Measurements from ENCODE around the gene PEX11A.
A peak's percentile ranks its signal among the peaks of the same experiment; 100 is the strongest.
"Not testable (repeated sequence)": the region's sequence is repeated elsewhere in the genome, so short reads cannot be mapped to it uniquely, and the experiment has no call there.

Gene PEX11A, protein sequence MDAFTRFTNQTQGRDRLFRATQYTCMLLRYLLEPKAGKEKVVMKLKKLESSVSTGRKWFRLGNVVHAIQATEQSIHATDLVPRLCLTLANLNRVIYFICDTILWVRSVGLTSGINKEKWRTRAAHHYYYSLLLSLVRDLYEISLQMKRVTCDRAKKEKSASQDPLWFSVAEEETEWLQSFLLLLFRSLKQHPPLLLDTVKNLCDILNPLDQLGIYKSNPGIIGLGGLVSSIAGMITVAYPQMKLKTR

DNA sequence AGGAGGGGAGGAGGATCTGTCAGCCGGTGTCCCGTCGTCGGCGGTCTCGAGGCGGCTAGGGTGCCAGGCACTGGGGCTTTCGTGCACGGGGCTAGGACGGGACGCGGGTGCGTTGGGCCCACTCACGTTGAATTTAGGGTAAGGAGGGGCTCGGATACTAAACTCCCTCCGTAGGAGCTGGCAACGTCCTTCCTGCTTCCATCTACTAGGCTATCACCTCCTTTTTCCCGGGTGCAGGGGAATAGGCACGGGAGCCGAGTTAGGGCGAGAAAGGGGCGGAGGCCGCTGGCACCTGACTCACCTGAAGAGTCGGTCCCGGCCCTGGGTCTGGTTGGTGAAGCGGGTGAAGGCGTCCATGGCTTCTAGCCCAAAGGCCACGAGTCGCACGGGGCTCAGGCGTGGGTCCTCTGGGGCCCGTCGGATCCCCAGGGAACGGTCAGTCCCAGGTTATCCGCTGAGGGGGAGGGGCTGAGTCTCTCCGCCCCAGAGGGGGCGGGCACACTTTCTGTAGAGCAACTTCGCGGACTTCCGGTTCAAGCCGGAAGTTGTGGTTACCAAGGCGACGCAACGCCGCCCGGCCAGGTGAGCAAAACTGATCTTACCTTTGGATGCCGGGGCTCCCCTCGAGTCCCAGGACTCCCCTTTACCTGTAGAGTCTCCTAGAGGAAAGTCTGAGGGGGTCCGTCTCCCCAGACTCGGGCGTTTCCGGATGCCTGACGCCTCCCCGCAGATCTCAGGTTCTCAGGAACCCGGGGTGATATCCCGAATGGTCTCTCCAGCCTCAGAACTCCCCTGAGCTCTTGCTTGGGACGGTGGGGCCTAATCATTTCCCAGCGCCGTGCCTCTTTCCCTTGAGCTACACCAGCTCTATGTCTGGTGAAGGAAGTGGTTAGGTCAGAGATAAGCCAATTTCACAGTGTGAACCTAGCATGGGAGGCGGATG is at the start of gene PEX11A, which contains the start of gene WDR93:
Gene PEX11A, minus strand, starts transcription at position 479 of the 943 bp plus-strand sequence. Its CDS starts 122 bp downstream, at position 357.
Gene WDR93, plus strand, starts transcription at position 536 of the 943 bp plus-strand sequence. CDS start 10,936 bp downstream, outside the sequence.
- DNase-seq = peak; percentile 87

DNA sequence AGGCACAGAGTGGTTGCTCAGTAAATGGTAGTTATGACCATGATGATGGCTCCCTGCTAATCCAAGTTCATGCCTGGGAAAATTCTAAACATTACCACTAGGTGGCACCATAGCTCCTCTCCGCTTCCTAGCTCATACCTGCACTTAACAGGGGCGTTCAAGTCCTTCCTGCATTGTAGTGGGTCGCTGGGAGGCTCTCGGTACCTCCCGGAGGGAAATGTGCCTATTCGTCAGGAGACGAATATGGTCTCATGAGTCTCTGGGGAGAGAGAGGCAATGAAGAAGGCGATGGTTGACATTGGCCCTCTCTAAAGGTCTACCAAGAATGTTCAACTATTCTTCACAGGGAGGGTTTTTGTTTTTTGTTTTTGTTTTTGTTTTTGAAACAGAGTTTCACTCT is 49.6 kb upstream of the PEX11A start:
- DNase-seq = peak; percentile 63

DNA sequence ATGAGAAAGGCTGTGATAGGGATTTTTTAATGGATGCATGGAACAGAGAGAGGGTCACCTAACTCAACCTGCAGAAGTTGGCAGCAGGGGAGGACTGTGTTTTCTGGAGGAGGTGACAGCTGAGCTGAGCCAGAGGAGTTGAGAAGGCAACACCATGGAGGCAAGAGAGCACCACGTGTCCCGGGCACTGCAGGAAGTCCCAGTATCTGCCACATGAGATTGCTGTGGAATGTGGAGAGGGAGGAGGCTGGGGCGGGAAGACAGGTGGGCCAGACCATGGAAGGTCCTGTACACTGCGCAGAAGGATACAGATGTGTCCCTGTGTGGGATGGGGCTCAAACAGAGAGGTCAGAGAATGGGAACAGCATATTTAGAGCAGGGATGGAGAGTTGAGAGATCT is 45.2 kb upstream of the PEX11A start:
- DNase-seq = no peak

DNA sequence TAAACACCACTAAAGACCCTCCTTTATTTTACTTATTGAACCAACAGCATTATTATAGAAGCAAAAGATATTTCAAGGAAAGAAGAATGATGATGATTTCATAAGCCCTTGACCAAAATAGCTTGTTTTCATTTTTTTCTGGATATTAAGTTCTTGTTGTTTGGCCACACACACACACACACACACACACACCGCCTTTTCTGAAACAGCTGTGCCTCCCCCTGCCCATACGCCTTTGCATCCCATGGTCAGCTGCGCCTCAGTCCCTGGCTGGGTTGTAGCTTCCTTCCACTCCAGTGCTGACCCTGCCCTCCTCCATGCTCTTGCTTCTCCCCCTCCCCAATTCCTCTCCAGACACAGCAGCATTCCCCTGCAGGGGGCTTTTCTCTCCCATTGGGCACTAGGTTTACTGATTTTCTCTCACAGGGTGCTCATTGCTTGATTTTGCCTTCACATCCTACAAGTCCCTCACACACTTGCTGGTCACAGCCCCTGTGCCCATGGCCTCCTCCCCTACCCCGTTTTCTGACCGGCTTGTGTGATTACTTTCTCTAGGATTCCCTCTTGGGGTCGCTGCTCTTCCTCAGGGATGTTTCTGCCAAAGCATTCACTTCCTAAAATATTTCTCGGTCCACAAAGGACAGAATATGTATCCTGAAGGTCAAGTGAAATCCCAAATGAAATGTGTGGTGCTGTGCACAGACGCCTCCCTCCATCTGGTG is 42.1 kb upstream of the PEX11A start:
- DNase-seq = no peak

DNA sequence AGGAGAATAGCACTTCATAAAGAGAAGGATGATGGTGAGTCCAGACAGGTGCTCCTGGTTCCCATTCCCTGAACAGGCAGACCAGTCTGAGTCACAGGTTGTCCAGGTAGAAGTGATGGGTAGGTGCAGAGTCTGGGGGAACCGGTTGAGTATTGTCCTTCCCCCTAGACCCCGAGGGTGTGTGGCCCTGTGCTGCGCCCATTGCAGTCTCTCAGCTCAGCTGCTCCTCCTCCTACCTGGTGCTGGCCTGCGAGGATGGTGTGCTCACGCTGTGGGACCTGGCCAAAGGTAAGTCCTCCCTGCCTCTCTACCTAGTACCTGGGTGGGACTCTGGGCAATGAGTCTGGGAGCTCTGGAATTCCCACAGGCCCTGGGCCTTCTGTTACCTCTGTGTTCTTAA is 40.7 kb upstream of the PEX11A start:
- DNase-seq = no peak

DNA sequence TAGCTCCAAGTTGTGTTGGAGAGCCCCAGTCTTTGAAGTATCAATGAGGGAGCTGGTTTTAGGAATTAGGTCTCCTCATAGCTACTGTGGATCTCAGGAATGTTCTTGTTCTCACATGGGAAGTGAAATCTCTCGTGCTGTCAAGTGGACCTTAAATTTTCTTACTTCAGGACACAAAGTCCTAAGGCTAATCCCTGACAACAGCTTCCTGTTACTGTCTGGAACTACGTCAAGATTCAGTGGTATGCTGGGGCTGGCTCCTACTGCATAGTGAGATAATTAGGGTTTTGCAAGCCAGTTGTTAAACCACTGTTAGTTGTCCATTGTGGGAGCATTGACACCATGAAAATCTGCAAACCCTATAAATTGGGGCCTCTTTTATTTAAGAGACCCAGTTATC is 37.7 kb upstream of the PEX11A start:
- no peak for DNase-seq

DNA sequence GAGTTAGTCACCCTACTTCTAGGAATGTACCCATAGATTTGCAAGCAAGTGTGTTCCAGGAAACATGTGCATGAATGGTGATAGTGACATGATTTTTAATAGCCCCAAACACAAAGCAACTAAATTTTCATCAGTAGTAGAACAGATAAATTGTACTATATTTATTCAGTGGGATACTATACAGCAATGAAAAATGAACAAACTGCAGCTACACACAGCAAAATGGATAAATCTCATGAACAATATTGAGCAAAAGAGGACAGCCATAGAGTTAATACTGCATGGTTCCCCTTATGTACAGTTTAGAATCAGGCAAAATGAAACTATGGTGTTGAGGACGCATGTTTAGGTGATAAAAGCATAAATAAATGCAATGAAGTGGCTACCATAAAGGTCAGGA is 34.5 kb upstream of the PEX11A start:
- no peak for DNase-seq

DNA sequence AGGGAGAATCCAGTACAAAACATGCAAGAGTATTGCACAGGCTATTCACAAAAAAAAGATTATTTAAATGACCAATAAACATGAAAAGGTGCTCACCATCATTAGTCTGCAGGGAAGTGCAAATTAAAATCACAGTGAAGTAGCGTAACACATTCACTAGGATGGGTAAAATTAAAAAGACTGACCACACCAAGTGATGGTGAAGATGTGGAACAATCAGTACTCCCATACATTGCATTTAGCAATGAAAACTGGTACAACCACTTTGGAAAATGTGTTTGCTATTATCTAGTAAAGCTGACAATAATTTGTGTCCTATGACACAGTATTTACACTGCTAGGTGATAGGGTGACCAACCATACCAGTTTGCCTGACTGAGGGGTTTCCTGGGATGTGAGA is 34.1 kb upstream of the PEX11A start:
- DNase-seq = no peak

DNA sequence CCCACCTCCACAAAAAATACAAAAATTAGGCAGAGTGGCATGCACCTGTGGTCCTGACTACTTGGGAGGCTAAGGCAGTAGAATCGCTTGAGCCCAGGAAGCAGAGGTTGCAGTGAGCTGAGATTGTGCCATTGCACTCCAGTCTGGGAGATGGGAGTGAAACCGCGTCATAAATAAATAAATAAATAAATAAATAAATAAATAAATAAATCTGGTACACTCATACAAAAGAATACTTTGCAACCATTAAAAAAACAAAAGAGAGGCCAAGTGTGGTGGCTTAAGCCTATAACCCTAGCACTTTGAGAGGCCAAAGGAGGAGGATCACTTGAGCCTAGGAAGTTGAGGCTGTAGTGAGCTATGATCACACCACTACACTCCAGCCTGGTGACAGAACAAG is 32.5 kb upstream of the PEX11A start:
- DNase-seq = no peak

DNA sequence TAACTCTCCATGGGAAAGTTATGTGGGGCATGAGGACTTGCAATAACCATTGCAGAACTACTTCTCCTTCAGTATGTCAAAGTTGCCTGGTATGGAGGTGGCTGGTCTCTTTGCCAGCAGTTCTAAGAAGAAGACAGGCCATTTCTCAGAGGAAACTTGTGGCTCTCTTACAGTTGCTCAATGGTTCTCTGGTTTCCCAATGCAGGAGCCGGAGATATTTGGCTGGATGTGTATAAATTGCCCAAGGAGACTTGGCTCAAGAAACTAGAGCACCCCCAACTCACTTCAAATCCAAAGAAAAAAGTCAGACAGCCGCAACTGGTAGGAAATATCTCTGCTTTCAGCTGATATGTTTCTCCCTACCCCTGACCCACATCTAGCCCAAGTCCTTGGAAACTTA is 24.2 kb upstream of the PEX11A start:
- DNase-seq = no peak

DNA sequence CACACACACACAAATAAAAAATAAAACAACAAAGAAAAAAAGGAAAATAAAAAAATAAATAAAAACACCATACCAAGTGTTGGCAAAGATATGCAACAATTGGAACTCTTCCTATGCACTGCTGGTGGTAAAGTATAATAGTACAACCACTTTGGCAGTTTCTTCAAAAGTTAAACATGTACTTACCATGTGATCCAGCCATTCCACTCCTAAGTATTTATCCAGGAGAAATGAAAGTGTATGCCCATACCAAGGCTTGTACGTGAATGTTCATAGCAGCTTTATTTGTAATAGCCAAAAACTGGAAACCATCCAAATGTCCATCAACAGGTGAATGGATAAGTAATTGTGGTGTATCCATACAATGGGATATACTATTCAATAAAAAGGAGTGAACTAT is 17.0 kb upstream of the PEX11A start:
- DNase-seq = no peak

DNA sequence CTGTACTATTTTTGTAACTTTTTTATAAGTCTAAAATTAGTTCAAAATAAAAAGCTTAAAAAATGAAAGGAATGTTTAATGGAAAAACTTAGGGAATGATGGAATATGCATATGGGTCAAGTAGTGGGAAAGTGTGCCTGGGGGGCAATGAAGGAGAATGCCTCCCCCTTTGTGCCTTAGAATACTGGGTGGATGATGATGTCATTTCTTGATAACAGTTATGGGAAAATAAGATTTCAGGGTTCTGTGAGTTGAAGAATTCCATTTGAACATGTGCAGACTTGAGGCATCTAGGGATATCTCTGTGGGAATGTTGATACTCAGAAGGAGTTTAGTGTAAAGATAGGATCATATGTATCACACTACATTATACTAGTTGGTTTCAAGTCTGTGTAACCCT is 13.9 kb upstream of the PEX11A start:
- DNase-seq = no peak

DNA sequence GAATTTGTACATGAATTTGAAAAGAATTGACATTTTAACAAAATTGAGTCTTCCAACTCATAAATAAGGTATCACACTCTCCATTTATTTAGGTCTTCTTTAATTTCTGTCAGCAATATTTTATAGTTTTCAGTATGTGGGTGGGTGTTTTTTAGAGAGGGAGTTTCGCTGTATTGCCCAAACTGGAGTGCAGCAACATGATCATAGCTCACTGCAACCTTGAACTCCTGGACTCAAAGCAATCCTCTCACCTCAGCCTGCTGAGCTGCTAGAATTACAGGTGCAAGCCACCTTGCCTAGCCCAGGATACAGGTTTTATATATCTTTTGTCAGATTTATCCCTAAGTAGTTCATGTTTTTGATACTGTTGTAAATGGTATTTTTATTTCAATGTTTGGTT is 4.6 kb upstream of the PEX11A start:
- no peak for DNase-seq

DNA sequence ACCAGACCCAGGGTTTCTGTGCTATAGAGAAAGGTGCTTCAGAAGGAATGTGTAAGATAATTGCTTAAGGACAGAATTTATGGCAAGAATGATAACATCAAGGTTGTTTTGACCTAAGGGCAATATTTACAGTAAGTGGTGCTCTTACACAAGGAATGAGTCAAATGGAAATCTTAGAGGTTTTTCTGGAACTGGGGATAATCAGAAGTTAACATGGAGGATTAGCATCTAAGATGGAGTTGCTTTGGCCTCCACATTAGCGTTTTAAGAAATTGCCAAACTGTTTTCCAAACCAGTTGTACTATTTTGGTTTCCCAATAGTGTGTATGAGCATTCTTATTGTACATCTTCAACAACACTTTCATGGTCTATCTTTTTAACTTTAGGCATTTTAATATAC is 3.1 kb upstream of the PEX11A start:
- no peak for DNase-seq

DNA sequence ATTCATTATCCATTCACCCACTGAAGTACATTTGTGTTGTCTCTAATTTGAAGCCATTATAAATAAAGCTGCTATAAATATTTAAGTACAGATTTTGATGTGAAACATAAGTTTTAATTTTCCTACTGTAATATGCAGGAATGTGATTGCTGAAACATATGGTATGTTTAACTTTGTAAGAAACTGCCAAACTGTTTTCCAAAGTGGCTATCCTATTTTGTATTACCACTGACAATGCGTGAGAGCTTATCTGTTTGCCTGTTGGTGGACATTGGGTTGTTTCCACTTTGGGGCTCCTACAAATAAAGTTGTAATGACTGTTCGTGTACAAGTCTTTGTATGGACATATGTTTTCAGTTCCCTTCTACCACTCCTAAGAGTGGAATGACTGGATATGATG is 2.5 kb upstream of the PEX11A start:
- no peak for DNase-seq

DNA sequence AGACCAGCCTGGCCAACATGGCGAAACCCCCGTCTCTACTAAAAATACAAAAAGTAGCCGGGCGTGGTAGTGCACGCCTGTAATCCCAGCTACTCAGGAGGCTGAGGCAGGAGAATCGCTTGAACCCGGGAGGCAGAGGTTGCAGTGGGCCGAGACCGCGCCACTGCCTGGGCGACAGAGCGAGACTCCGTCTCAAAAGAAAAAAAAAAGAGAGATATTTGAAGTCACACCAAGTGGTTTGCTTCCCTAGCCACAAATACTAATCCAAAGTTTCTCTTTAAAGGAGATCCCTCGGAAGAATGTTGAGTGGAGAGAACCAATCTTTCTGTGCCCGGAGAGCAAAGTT is 651 bp downstream of the PEX11A start:
- DNase-seq = not testable (repeated sequence)

DNA sequence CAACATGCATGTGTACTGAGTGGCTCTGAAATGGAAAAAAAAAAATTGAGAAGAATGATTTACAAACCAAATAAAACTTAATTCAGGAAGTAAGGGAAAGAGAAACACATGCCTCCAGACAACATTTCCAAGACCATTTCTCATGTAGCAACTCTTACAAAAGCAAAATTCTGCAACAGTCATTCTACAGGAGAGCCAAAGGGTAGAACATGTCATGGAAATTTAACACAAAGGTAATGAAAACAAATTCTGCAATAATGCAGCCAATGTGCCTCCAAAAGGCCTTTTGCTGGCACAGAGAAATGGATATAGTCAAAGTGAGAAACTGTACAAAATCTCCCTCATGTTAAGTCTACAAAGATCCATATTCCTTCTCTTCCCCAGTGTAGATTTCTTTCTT is 4.0 kb downstream of the PEX11A start:
- DNase-seq = no peak

DNA sequence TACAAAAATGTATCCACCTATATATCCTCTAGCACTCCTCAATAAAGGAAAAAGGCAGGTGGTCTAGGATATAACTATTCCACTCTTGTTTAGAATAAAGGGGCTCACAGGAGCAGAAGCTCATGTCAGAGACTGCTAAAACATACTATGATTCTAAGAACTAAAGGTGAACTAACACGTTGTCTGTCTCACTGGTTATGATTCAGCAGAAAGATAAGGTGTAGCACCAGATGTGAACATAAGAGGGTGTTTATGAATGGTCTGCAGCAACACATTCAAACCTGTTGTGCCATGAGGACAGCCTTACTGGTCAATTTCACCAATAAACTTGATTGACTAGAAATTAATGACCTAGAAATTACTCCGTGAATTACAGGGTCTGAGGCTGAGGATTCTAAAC is 4.6 kb downstream of the PEX11A start:
- DNase-seq = no peak

DNA sequence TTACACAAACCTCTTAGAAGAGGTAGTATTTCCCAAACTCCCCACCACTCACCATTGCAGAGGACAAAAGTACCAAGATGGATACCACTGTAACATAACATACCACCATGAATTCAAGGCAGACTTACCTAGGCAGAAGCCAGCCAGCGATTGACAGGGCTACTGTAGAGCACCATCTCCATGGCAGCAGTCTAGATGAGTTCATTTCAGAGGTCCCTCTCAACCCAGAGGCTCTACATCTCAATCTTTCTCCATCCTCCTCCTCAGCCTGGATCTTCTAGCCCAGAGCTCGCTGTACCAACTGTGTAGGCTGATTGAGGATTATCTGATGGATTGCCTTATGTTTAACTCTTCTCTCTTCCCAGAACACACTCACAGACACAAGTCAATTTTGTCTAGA is 9.4 kb downstream of the PEX11A start:
- no peak for DNase-seq

DNA sequence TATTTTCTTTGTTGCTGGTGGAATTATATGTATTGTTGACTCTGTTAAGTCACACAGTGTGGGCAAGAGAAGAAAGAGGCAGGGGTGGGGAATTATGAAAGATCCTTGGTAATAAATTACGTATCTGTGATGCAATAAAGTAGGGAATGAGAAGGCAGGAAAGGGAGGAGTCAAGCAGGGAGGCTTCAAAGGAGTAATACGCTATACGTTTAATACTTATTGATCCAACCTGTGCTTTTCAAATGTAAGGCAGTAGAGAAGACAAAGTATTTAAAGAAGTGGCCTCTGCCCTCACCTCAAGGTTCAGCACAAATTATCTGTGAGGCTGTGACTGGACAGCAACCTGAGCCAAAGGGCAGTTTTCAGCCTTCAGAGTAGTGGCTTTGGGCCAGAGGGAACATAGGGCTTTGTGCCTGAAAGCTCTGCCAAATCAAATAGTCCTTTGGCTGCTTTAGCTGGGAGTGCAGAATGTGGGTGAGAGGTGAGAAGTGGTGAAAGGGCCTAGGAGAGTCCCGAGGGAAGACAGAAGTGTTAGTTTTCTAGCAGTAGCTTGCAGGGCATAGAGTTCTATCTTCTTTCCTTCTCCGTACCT is 10.2 kb downstream of the PEX11A start:
- DNase-seq = no peak

DNA sequence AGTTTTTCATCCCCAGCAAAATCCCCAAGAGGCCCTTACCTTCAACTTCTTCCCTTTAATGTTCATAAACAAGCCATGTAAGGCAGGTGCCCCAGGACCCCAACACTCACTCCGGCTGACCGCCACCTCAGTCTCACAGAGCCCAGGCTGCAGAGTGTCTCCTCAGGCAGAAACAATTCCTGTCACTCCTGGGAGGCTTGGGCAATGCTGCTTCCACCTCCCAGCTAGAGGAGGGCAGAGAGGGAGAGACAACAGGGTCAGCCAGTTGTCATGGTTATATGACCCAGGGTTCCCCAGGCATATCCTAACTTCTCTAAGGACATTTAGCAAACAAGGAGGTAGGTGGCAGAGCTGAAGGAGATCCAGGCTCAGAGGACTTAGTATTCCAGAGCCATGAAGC is 11.3 kb downstream of the PEX11A start, which contains the start of gene PLIN1:
Gene PLIN1, minus strand, starts transcription at position 156 of the 400 bp plus-strand sequence. CDS start 1,878 bp downstream, outside the sequence.
- DNase-seq = no peak

DNA sequence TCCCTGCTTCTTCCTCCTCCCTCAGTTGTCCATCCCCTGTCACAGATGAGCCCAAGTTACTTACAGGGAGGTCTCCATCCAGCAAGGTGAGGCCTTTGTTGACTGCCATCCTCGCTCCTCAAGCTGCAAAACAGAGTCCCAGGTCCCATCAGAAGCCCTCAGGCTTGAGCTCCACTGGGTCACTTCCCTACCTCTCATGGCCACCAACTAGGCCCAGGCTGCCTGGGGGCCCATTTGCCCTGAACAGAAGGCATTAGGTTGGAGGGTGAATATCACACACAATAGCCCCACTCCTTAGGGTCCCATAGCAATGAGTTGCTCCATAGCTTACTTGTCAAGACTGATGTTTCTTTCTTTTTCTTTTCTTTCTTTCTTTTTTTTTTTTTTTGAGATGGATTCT is 13.2 kb downstream of the PEX11A start:
- DNase-seq = no peak

DNA sequence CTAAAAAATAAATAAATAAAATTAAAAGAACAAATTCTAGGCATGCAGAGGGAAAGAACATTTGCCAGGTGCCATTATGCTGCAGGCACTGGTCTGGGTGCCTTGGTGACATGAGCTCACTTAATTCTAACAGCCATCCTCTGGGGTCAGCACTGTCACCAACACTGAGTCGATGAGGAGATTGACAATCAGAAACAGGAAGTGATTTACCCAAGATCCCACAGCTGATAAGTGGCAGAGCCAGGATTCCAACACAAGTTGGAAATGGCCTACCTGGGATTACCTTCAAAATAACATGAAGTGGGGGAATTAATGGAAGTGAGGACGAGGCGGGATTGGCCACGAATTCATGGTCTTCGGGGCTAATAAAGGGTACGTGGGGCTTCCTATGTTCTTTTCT is 14.9 kb downstream of the PEX11A start:
- DNase-seq = no peak

Data from CD4-positive, alpha-beta T cell treated with Interleukin-17A for 4 hours (primary cell).